Measurements from ENCODE around the gene LRRC4B.
A peak's percentile ranks its signal among the peaks of the same experiment; 100 is the strongest.

Gene LRRC4B

DNA sequence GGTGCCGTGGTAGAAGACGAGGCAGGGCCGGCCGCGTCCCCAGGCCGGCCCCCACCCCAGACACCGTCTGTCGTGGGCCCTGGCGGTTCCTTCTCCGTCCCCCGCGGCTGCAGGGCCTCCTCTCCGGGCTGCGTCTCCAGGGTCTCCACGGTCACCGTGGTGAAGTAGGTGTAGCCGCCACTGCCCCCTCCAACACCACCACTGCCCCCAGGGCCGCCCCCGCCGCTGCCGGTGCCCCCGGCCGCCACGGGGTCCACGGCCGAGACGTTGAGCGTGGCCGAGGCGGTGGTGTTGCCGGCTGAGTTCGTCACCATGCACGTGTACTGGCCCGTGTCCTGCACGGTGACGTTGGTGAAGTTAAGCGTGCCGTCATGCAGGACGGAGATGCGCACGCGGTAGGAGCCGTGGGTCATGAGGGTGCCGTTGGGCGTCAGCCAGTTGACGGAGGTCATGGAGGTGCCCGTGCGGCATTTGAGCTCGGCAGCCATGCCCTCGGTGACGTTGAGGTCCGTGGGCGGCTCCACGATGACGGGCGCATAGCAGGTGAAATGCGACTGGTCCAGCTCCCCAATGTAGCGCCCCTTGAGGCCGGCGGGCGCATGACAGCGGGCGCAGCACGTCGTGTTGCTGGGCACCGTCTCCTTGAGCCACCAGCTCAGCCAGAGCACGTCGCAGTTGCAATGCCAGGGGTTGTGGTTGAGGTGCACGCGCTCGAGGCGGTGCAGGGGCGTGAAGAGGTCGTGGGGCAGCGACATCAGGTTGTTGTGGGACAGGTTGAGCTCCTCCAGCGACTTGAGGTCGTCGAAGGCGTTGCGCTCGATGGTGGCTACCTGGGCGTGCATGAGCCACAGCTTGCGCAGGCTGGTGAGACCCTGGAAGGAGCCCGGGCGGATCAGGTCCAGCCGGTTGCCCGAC is 49.9 kb downstream of the LRRC4B start:
- DNase-seq, result no peak

DNA sequence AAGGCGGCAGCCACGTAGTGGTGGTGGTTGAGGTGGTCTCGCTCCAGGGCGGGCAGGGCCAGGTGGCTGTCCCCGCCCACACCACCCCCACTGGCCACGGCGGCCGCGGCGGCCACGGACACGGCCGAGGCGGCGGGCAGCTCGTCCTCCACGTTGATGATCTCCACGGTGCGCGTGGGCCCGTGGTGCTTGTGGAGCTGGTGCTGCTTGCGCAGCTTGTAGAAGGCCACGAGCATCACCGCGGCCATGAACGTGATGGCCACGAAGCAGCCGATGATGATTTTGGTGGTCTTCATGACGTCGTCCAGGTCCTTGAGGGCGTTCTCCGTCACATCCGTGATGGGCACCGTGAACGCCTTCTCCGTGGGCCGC is 50.5 kb downstream of the LRRC4B start:
- DNase-seq, result no peak

DNA sequence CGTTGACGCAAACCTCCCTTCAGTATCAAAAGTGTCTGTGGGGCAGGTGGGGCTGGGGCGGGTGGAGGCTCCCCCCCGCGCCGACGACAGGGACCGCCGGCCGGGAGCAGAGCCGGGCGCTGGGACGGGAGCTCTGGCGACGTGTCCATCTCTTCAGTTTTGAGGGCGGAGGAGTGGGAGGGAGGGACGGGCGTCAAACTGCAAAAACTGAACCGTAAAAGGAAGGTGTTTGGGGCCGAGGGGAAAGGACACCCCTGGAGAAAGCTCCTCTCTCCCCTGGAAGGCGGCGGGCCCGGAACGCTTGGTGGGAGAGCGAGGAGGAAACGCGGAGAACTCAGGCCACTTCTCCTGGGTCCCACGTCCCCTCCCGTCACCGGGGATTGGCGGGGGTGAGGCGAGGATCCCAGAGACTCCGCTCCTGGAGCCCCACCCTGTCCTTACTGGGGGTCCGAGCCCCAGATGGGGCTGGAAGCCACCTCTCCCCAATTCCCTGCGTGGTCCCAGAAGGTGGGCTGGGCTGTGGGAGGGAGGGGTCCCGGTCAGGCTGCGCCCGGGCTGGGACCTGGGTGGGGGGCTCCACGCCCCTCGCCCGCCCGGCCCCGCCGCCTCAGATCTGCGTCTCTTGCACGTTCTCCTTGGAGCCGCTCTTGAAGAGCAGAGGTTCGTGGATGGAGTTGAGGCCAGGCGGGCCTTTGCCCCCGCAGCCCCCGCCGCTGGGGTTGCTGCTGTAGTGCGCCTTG is 51.1 kb downstream of the LRRC4B start:
- DNase-seq, result no peak

- DNase-seq, result no peak
Observed at GRCh38 chr19:50516456-50516855, 51.8 kb downstream of the LRRC4B start.

- no peak for DNase-seq
Observed at GRCh38 chr19:50515168-50515561, 53.1 kb downstream of the LRRC4B start.

- no peak for DNase-seq
Observed at GRCh38 chr19:50514346-50515167, 53.7 kb downstream of the LRRC4B start.

DNA sequence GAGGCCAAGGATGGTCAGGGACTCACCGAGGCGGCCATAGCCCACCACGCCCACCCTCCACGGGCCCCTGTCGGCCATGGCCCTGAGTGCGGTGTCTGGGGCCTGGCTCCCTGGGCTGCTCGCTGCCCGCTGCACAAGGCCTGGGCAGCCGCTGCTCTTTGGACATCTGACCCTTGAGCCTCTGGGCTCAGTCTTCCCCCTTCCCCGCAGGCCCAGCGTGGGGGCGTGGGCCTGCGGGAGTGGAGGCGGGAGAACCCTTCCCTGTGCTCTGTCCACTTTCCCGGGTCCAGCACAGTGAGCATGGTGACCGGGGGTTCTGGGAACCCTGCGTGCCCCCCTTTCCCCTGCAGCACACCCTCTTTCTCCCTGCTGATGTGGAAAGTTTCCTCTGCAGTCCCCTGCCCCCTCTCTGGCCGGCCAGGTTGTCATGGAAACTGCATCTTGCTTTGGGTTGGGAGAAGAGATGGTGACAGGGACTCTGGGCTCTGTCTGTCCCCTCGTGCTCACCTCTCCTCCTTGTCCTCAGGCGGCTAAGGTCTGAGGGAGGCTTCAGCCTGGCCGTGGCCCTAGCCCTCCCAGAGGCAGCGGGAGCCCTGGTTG is 54.4 kb downstream of the LRRC4B start, which contains the start of gene ASPDH:
ASPDH (minus strand) TSS at position 168 of the 600 bp plus-strand sequence; CDS start at position 78, 90 bp downstream.
- no peak for DNase-seq

DNA sequence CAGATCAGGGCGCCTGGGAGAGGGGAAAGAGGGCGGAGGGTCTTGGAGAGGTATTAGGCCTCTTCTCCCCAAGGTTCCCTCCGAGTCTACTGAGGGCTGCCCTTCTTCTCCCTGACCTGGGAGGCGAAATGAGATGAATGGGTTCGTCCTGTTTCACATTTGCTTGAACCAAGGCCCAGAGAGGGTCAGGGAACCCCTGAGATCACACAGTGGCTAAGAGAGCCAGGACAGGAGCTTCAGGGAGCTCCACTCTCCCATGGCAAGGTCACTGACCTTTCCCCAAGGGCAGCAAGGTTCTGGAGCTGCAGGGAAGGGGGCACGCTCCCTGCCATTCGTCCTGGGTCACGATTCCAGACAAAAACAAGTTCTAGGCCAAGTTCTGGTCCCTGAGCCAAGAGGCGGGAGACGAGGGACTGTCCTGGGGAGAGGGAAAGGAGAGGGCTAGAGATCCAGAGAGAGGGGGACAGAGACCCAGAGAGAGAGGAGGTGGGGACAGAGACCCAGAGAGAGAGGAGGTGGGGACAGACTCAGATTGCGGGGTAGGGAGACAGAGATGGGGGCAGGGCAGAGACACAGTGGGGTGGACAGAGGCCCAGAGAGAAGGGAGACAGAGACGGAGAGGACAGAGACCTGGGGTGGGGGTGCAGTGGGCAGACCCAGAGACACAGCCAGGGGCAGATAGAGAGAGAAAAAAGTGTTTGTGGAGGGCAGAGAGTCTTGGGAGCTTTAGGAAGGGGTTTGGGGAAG is 55.1 kb downstream of the LRRC4B start:
- DNase-seq, result no peak

GRCh38 chr19:50512112-50512998 is 55.9 kb downstream of the LRRC4B start:
- no peak for DNase-seq

DNA sequence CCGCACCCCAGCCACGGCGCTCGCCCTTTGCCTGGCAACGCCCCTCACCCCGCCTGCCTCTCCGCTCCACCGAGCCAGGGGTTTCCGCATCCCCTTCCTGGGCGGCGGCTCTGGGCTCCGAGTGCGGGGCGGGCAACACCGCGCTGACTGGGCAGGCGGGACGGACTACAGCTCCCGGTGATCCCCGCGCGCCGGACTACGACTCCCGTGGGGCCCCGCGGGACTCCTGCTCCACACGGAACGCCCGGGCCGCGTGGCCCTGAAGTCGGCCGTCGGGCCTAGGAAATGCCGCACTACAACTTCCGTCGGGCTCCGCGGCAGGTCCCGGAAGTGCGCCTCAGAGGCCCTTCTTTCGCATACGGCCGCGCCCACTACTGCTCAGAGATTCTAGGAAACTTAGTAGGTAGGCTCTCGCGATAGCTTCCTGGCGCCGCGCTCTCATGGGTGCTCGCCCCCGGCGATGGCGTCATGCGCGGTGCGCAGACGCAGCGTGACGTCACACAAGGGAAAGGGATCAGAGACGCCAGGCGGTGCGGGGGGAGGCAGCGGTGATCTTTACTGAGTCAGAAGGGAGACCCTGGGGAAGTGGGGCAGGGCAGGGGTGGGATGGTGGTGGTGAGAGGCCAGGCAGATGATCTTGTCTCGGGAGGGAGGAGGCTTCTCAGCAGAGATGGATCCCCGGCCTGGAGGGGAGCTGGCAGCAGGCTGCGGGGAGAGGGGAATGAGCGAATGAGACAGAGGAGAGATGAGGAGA is 57.0 kb downstream of the LRRC4B start, which contains the start of gene JOSD2:
JOSD2 (minus strand) TSS at position 123 of the 754 bp plus-strand sequence. CDS start 760 bp downstream, outside the sequence.
- peak; percentile 87 to 98 for DNase-seq

DNA sequence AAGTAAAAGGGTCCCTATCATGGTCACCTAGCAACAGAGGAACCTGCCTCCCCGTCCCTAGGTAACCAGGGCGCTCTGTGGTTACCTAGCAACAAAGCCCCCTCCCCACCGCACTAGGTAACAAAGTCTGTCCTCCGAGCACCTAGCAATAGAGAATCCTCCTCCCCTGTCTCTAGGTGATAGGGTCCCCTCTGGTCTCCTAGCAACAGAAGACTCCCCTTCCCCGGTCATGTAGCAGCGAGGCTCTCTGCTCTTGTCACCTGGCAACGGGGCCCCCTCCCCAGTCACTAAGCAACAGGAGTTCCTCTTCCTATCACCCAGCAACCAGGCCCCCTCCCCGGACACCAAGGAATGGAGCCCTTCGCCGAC is 57.6 kb downstream of the LRRC4B start:
- peak in 1 of 2 donors; percentile 50 for DNase-seq

DNA sequence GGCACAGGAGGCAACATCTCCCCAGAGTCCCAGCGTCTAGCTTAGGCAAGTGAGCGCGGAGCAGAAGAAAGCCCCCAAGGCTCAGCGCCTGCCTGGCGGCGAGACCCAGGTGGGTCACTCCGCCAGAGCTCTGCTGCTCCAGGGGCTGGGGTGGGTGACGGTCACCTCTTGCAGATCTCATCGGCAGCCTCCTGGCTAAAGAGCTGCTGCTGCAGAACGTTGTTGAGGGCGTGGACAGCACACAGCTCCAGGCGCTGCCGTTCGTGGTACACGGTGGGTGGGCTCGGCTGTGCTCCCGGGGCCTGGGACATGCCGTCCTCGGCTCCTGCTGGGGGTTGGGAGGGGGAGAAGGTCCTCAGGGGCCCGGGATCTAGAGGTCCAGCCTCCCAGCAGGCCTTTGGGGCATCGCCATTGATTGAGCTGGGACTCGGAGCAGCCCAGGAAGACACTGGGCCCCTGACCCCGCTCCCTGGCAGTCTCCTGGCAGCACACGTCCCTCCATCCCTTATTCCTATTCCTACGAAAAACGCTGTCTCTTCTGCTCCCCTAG is 58.0 kb downstream of the LRRC4B start:
- no peak for DNase-seq

GRCh38 chr19:50509366-50509765 is 58.9 kb downstream of the LRRC4B start:
- DNase-seq, result no peak

GRCh38 chr19:50508843-50509190 is 59.4 kb downstream of the LRRC4B start:
- DNase-seq, result no peak

GRCh38 chr19:50507376-50507775 is 60.9 kb downstream of the LRRC4B start:
- no peak for DNase-seq

GRCh38 chr19:50506700-50507099 is 61.5 kb downstream of the LRRC4B start:
- DNase-seq, result no peak

DNA sequence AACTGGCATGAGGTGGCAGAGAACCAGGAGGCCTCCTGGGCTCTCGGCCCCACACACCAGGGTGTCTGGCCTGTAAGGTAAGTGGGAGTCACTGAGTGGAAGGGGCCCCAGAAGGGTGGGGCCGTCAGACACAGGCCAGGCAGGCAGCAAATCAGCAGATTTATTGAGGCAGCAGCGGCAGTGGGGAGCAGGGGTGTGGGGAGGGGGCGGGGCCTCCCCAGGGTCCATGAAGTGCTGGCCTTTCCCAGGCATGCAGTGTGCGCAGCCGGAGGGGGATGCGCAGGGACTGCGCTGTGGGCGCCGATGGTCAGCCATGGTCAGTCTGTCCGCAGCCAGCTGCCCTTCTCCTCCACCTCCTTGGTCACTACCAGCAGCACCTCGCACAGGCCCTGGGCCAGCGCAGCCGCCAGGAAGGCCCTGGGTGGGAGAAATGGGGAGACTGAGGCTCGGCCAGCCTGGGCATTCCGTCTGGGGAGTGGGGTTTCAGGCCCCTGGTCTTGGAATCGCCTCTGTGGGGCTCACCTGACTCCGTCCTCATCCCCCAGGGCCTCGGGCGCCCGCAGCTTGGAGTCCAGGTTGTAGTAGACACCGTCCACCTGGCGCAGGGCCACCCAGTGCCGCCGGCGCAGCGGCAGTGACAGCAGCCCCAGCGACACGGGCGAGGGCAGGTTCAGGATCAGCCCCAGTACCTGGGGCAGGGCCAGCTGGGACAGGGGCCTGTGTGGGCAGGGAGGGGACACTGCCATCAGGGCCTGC is 62.2 kb downstream of the LRRC4B start:
- DNase-seq, result no peak

- DNase-seq, result no peak
Observed at GRCh38 chr19:50501568-50502475, 66.4 kb downstream of the LRRC4B start.
